Neural progenitor cell (in vitro differentiated cells): ENCODE data around the gene CHD5.

ENCODE experiments used
- CTCF ChIP-seq: fragments of 200-600 bp; sonication (generic); IDR thresholded peaks from 2 replicates; pipeline ENCODE4 v1.5.1; 2017; ENCODE audit warnings: antibody characterized with exemption, mild to moderate bottlenecking
- EZH2 ChIP-seq: fragments of 200-600 bp; sonication (generic); IDR thresholded peaks from 2 replicates; pipeline ENCODE4 v1.6.1; 2017; ENCODE audit warnings: antibody characterized with exemption, mild to moderate bottlenecking, moderate library complexity
- EZH2phosphoT487 ChIP-seq: fragments of 200-600 bp; sonication (generic); IDR thresholded peaks from 2 replicates; pipeline ENCODE4 v1.6.1; 2017; ENCODE audit warnings: antibody characterized with exemption

GRCh38 chr1:6157132-6157527 lies 23.0 kb downstream of the CHD5 start:
- TF ChIP-seq CTCF (no peak), EZH2 (no peak), EZH2phosphoT487 (no peak)
